Dedifferentiated amniotic fluid mesenchymal stem cell (primary cell): ENCODE data around the gene MGST1.
"Not testable (repeated sequence)": the region's sequence is repeated elsewhere in the genome, so short reads cannot be mapped to it uniquely, and the experiment has no call there.

ENCODE experiments used
- DNase-seq: peaks from one replicate; pipeline ENCODE4 v3.0.0-alpha.2; 2016; ENCODE audit errors: extremely low spot score

MGST1 gene

DNA sequence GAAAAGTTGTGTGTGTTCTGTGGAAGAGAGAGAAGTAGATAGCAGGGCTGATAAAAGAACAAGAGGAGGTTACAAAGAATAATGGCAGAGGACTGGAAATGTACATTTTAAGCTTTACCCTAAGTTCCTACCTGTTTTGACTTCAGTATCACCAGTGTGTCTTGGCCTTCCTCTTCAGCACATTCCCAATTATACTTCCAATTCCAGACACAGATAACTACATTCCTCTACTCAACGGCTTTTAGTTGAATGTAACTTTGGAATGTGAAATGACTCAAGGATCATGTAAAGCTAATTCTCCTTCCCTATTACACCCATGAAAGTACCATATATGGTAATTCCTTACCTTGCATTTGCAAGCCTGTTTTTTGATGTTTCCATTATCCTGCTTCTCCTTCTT is 5.0 kb downstream of the MGST1 start:
- DNase-seq = no peak

DNA sequence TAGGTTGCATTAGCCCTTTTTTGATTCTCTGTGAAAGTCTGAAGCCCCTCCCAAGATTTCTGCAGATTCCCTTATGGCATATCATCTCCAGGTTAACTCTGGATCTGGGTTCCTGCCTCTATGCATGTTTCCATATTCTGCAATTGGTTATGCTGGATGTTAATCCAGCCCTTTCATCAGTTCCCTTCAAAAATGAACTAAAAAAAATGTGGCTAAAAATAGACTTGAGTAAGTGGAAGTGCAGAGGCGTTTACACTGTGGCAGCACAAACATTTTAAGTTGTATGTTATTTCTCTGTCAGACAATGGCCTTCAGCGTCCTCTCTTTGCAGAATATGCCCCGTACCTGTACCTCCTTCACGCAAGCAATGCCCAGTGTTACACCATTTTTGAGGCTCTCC is 11.4 kb downstream of the MGST1 start:
- DNase-seq = no peak

DNA sequence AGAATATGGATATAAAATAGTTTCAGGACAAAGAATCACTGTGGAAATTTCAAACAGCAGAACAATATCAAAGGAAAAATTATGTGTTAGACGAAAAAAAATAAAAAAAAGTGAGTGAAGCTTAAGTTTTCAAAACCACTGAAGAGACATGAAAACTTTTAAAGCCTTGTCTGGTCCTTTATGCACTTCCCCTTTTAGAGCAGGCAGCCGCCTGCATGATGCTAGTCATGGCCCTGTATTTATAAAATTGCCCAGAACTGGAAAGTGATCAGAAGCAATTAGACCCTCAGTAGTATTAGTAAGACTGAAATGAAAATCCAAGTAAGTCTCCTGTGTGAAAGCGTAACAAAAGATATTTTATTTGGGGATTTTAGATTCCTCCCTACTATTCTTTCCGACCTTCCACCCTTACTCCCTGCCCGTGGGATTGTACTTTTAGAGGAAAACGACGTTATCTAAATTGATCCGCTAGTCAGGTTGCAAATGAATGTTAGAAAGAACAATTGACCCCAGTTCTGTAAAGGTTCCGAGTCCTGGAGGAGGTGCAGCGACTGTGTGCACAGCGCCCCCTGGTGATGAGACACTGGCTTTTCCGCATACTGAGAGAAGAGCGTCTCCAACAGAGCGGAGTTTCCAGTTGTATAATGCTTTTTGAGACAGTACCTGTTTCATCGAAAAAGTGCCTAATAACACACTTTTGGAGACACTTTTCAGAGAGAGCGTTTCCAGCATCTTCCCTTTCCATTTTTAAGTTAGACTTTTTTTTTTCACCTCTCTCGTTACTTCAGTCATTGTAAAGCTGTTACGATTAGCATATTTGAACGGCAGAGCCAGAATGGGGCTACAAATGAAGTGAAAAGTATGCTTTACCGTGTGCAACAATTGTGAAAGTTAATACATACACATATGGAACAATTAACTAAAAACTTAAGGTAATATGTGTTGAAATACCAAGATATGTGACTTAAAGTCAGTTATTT is 12.4 kb downstream of the MGST1 start:
- no peak for DNase-seq

- no peak for DNase-seq
These were observed 13.8 kb downstream of the MGST1 start for GRCh38 chr12:16361142-16361783.

GRCh38 chr12:16362550-16362949 is 15.1 kb downstream of the MGST1 start:
- no peak for DNase-seq

DNA sequence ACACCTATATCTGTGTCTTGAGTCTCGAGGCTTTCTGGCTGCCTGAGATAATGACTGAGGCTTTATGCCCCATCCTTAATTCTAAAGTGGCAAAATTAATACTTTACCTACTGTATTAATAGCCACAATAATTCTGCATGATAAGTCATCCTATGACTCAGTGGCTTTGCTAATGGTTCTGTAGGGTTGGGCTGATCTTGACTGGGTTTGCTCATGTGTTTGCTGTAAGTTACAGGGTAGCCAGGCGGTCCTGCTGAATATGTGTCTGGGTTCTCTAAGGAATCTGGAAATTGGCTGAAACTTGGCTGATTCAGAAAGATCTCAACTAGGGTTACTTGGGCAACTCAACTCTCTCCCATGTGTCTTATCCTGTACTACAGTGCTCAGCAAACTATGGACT is 21.7 kb downstream of the MGST1 start:
- DNase-seq = no peak

GRCh38 chr12:16370096-16370495 is 22.7 kb downstream of the MGST1 start:
- no peak for DNase-seq

GRCh38 chr12:16382652-16383312 is 35.3 kb downstream of the MGST1 start:
- DNase-seq = not testable (repeated sequence)

DNA sequence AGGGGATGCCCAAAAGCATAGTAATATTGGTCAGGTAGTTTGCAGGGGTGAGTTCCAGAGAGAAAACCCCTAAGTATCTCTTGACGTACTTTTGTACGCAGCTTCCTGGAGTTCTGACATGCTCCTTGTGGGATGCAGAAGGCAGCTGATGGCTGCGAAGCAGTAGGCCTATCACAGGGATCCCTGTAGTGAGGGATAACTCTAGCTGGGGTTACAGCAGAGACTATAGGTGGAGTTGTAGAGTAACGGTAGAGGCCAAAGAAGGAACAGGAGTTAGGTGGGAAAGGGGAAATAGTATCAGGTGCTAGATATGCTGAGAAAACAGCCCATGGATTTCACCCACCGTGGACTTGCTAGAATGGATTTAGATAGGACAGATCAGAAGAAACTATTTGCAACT is 37.3 kb downstream of the MGST1 start:
- no peak for DNase-seq

DNA sequence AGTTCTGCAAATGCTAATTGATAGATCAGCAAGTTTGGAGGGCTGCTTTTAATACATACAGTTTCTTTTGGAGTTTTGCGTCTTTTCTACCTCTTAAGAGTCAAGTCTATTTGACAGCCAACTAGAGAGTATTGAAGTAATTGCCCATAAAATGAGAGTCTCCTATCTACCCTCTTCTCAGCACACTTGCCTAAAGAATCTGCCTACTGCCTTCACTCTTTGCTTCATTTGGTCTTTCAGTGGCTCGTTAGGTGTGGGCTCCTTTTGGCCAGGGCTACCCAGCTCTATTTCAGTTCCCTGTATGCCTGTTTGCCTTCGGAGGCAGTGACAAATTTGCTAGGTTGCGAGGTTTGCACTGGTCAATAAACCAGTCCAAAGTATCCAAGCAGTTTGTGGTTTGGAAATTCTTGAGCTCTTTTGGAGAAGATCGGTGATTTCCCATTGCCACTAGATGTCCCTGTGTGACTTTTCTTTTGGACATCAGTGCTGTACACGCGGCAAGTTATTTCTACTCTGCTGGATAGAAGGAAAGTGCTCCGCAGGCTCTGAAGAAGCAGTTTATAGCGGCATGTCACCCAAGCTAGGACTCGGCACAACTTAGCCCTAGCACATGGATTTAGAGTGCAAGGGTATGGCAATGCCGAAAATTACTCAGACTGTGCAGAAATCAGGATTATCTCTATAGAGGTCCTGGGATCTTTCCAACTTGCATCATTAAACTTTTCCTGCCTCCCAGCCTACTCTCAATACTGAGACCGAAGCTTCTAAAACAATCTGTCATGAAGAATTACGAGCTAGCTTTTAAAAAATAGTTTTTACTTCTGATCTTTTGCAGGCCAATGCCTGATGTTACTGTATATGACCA is 38.6 kb downstream of the MGST1 start:
- DNase-seq = no peak

GRCh38 chr12:16387919-16388318 is 40.5 kb downstream of the MGST1 start:
- DNase-seq = no peak

DNA sequence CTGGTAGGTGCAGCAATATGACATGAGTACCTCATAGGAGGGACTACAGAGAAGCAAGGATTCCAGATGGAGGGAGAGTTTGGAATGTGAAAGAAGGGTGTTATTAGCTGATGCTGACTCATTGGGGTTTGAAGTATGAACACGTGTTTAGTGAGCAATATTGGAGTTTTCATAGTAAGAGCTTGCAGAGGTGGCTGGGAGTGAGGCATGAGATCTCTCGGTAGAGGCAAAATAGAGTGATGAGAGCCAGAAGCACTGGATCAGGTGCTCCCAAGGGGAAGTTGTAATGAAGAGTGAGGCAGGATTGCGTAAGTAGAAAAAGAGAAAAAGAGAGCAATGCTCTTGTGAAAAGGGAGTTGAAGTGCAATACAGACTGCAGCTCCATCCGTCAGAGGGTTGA is 42.1 kb downstream of the MGST1 start:
- no peak for DNase-seq

GRCh38 chr12:16392846-16393535 is 45.5 kb downstream of the MGST1 start:
- DNase-seq = no peak

GRCh38 chr12:16399101-16399500 is 51.7 kb downstream of the MGST1 start:
- DNase-seq = no peak

GRCh38 chr12:16401835-16402234 is 54.4 kb downstream of the MGST1 start:
- not testable (repeated sequence) for DNase-seq

DNA sequence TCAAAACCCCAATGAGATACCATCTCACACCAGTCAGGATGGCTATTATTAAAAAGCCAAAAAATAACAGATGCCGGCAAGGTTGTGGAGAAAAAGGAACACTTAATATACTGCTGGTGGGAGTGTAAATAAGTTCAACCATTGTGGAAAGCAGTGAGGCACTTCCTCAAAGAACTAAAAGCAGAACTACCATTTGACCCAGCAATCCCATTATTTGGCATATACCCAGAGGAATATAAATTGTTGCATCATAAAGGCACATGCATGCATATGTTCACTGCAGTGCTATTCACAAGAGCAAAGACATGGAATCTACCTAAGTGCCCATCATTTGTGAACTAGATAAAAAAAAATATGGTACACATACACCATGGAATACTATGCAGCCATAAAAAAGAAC is 59.9 kb downstream of the MGST1 start:
- no peak for DNase-seq
